A549 (cell line): Measurements from ENCODE around the gene MBOAT2. TPM values are rescaled to one million over a fixed set of nuclear protein-coding genes. Genes with fewer than 3 reads are reported as not detected.

ENCODE experiments used
- ATAC-seq, 2 experiments: fragments of 200-7000 bp in 1 of 2; fragments of >200 bp in 1 of 2; cut with Nextera tagmentation in 1 of 2; cut with Tn5 transposase in 1 of 2; 3 replicates each; pipeline versions ENCODE4 v1.8.0 to v1.9.1; 2018 to 2020; ENCODE audit warnings: mild to moderate bottlenecking in 1 of 2, moderate library complexity in 1 of 2
- CTCF ChIA-PET: fragments of 300-600 bp; sonication (Branson Sonifier 250); formaldehyde crosslinking; extraction: SDS; loops from one replicate; lab custom pipeline; 2021; ENCODE audit warnings: antibody characterized with exemption, inconsistent platforms; lab: Yijun Ruan, JAX
- POLR2A ChIA-PET: fragments of 350-600 bp; formaldehyde crosslinking; extraction: SDS; loops from one replicate; lab custom pipeline; 2021; ENCODE audit warnings: antibody characterized with exemption, inconsistent platforms; lab: Yijun Ruan, JAX
- DNase-seq, 2 experiments: peaks; one replicate each; pipeline versions ENCODE4 v3.0.0 to v3.0.0-alpha.2; 2011 to 2016; ENCODE audit warnings: low read depth in 1 of 2, low spot score in 1 of 2
- FAIRE-seq: peaks from 2 replicates; lab custom pipeline; 2011; peaks lifted over from hg19 to GRCh38; lab: Jason Lieb, UNC
- H3K27ac ChIP-seq, 2 experiments: fragments of >200 bp; sonication (Bioruptor Twin); formaldehyde crosslinking; 3 replicates each; pipeline ENCODE4 v1.5.1; 2016 to 2017
- H3K4me1 ChIP-seq: fragments of >200 bp; sonication (Bioruptor Twin); formaldehyde crosslinking; 3 replicates; pipeline ENCODE4 v1.6.1; 2016
- H3K4me2 ChIP-seq: fragments of >200 bp; sonication (Bioruptor Twin); formaldehyde crosslinking; 3 replicates; pipeline ENCODE4 v1.6.1; 2016
- H3K4me3 ChIP-seq: fragments of >200 bp; sonication (Bioruptor Twin); formaldehyde crosslinking; 3 replicates; pipeline ENCODE4 v1.5.1; 2016
- H3K9me3 ChIP-seq: fragments of >200 bp; sonication (Bioruptor Twin); formaldehyde crosslinking; 3 replicates; pipeline ENCODE4 v1.6.1; 2016
- BHLHE40 ChIP-seq: IDR thresholded peaks from 2 replicates; pipeline ENCODE4 v1.6.1; 2012; ENCODE audit warnings: low read depth, low read length, inconsistent platforms
- CBX2 ChIP-seq: fragments of 200-600 bp; sonication (generic); IDR thresholded peaks from 2 replicates; pipeline ENCODE4 v1.6.1; 2016; ENCODE audit warnings: low read depth, mild to moderate bottlenecking, borderline replicate concordance
- CBX8 ChIP-seq: fragments of 200-600 bp; sonication (generic); IDR thresholded peaks from 2 replicates; pipeline ENCODE4 v1.6.1; 2016
- EHF ChIP-seq: fragments of 250-450 bp; sonication (Bioruptor Pico); IDR thresholded peaks from 2 replicates; pipeline ENCODE4 v1.5.0; 2020; ENCODE audit warnings: mild to moderate bottlenecking
- EHMT2 ChIP-seq: fragments of 200-600 bp; sonication (generic); IDR thresholded peaks from 2 replicates; pipeline ENCODE4 v1.6.1; 2016; ENCODE audit warnings: antibody characterized with exemption, low read depth, mild to moderate bottlenecking, moderate library complexity
- GATA3 ChIP-seq: IDR thresholded peaks from 2 replicates; pipeline ENCODE4 v1.6.1; 2012; ENCODE audit warnings: borderline replicate concordance
- HEYL ChIP-seq: fragments of 250-450 bp; sonication (Bioruptor Pico); IDR thresholded peaks from 2 replicates; pipeline ENCODE4 v1.8.0; 2021; ENCODE audit warnings: mild to moderate bottlenecking, moderate library complexity
- HOXB5 ChIP-seq: fragments of 250-450 bp; sonication (Bioruptor Pico); IDR thresholded peaks from 2 replicates; pipeline ENCODE4 v1.5.0; 2020; ENCODE audit warnings: mild to moderate bottlenecking, moderate library complexity
- JUN ChIP-seq, 2 experiments: fragments of >200 bp; sonication (Bioruptor Twin); formaldehyde crosslinking; IDR thresholded peaks; 2 replicates in 1 of 2; 3 replicates in 1 of 2; pipeline ENCODE4 v1.6.1; 2016 to 2017
- KDM1A ChIP-seq: fragments of 200-600 bp; sonication (generic); IDR thresholded peaks from 2 replicates; pipeline ENCODE4 v1.6.1; 2016; ENCODE audit warnings: low read depth, mild to moderate bottlenecking
- KDM5A ChIP-seq: fragments of 200-600 bp; sonication (generic); IDR thresholded peaks from 2 replicates; pipeline ENCODE4 v1.6.1; 2016; ENCODE audit warnings: antibody characterized with exemption, mild to moderate bottlenecking
- NPAS2 ChIP-seq: fragments of 250-450 bp; sonication (Bioruptor Pico); IDR thresholded peaks from 2 replicates; pipeline ENCODE4 v1.8.0; 2022; ENCODE audit warnings: mild to moderate bottlenecking, moderate library complexity, borderline replicate concordance
- NR3C1 ChIP-seq: fragments of >200 bp; sonication (Bioruptor Twin); formaldehyde crosslinking; IDR thresholded peaks from 3 replicates; pipeline ENCODE4 v1.6.1; 2017
- POLR2AphosphoS2 ChIP-seq: conservative IDR thresholded peaks from 2 replicates; pipeline ENCODE4 v1.6.1; 2012; ENCODE audit warnings: low read length, improper control_type of control experiment, inconsistent platforms
- RCOR1 ChIP-seq: fragments of 150-350 bp; IDR thresholded peaks from 2 replicates; pipeline ENCODE4 v1.6.1; 2014; ENCODE audit warnings: antibody characterized with exemption, low read length, low read depth
- RFX5 ChIP-seq: fragments of 450-650 bp; IDR thresholded peaks from 2 replicates; pipeline ENCODE4 v1.7.1; 2014; ENCODE audit warnings: antibody characterized with exemption, mild to moderate bottlenecking, moderate library complexity
- RNF2 ChIP-seq: fragments of 200-600 bp; sonication (generic); IDR thresholded peaks from 2 replicates; pipeline ENCODE4 v1.6.1; 2016; ENCODE audit warnings: low read depth, mild to moderate bottlenecking, antibody characterized with exemption, moderate library complexity, borderline replicate concordance
- TP53 ChIP-seq: fragments of 250-450 bp; sonication (Bioruptor Pico); IDR thresholded peaks from 2 replicates; pipeline ENCODE4 v1.5.0; 2021; ENCODE audit warnings: mild to moderate bottlenecking, moderate library complexity
- ZFP36 ChIP-seq: fragments of 450-650 bp; IDR thresholded peaks from 2 replicates; pipeline ENCODE4 v1.6.1; 2014; ENCODE audit warnings: borderline replicate concordance; ENCODE audit not compliant: partially characterized antibody
- WGBS: methylation state at CpG from one replicate; pipeline ENCODE4 v1.1.6; 2017; ENCODE audit errors: missing lambda C conversion rate; 5-methylcytosine and 5-hydroxymethylcytosine counted together
- polyA plus RNA-seq, 4 experiments: library from polyadenylated mRNA; depleted of rRNA in 3 of 4; stranded (reverse); fragments of >200 nt; fragmentation: RNase III in 1 of 4; extraction: RNeasy Plus Mini Kit Qiagen cat#74134 plus additional on column Dnase treatment in 1 of 4; gene quantifications; 2 replicates in 3 of 4; 3 replicates in 1 of 4; pipeline ENCODE4 v1.2.3, GENCODE V29; 2011 to 2017
- TF ChIP-seq, protein P1 (sequence below): IDR thresholded peaks from 2 replicates; pipeline ENCODE4 v1.6.1; 2012; ENCODE audit warnings: low read depth, borderline replicate concordance
- TF ChIP-seq, protein P2 (sequence below): fragments of 250-450 bp; sonication (Bioruptor Pico); IDR thresholded peaks from 2 replicates; pipeline ENCODE4 v1.5.0; 2020; ENCODE audit warnings: low read depth, mild to moderate bottlenecking, moderate library complexity
- TF ChIP-seq, protein P3 (sequence below): fragments of 150-350 bp; IDR thresholded peaks from 2 replicates; pipeline ENCODE4 v1.6.1; 2014; ENCODE audit warnings: low read depth, mild to moderate bottlenecking, low read length
- TF ChIP-seq, protein P4 (sequence below): fragments of 450-650 bp; IDR thresholded peaks from 2 replicates; pipeline ENCODE4 v1.6.1; 2014; ENCODE audit warnings: antibody characterized with exemption

The MBOAT2 gene
- polyA plus RNA-seq, 2 of the 4 experiments (the other 2 are of a cell fraction), result 33.1 to 33.3 TPM

DNA sequence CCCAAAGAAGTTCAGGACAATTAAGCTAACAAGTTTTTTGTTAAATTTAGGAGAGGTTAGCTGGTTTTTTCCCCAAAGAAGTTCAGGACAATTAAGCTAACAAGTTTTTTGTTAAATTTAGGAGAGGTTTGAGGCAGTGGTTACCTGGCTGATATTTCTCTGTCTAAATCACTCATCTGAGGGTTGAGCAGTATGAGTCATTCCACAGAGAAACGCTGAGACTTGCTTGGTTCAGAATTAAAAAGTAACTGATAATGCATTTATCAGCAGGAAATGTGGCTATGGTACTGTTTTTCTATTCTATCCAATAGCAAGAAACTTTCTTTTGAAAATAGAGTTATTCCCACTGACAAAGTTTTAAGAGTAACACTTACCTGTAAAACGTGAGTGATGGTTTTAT lies 143.2 kb downstream of the MBOAT2 start (continued):
- TF ChIP-seq NPAS2 (no peak), TP53 (CRISPR knock-in tag) (no peak), EHMT2 (no peak)
- TF ChIP-seq, protein P1, sequence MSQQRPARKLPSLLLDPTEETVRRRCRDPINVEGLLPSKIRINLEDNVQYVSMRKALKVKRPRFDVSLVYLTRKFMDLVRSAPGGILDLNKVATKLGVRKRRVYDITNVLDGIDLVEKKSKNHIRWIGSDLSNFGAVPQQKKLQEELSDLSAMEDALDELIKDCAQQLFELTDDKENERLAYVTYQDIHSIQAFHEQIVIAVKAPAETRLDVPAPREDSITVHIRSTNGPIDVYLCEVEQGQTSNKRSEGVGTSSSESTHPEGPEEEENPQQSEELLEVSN, result no peak
- TF ChIP-seq, protein P2, sequence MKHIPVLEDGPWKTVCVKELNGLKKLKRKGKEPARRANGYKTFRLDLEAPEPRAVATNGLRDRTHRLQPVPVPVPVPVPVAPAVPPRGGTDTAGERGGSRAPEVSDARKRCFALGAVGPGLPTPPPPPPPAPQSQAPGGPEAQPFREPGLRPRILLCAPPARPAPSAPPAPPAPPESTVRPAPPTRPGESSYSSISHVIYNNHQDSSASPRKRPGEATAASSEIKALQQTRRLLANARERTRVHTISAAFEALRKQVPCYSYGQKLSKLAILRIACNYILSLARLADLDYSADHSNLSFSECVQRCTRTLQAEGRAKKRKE (CRISPR knock-in tag), result no peak
- TF ChIP-seq, protein P3, sequence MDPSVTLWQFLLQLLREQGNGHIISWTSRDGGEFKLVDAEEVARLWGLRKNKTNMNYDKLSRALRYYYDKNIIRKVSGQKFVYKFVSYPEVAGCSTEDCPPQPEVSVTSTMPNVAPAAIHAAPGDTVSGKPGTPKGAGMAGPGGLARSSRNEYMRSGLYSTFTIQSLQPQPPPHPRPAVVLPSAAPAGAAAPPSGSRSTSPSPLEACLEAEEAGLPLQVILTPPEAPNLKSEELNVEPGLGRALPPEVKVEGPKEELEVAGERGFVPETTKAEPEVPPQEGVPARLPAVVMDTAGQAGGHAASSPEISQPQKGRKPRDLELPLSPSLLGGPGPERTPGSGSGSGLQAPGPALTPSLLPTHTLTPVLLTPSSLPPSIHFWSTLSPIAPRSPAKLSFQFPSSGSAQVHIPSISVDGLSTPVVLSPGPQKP, result no peak

DNA sequence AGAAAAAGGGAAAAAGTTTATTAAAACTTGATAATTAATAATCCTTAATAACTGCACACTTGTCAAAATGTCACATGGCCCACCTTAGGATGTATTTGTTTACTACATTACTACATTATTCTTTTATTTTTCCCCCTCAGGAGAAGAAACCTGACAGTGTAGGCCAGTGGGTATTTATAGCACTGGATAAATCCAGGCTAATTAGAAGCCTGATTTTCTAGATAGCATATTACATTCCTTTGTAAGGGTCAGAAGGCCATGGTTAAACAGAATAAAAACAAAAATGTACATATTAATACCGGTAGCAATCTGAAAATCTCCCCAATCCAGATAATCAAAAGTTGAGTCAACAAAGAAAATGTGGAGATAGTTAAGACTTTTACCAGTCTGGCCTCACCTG lies 144.6 kb downstream of the MBOAT2 start:
- H3K4me1 ChIP-seq, result no peaks in the 10 kb centered on the region
- H3K4me3 ChIP-seq, result no peak overlapping the region
- TF ChIP-seq BHLHE40 (no peak), RFX5 (no peak), EHF (no peak)
- TF ChIP-seq, protein P3, result no peak
- TF ChIP-seq, all 56 proteins: peak for 0
- FAIRE-seq (no peak), ATAC-seq (no peak), DNase-seq (no peak)
- POLR2A ChIA-PET, result no interaction called here
- no peaks in the 10 kb centered on the region for H3K9me3 ChIP-seq
- no peak overlapping the region for H3K4me2 ChIP-seq
- WGBS, result 95% methylated on average over 1 of the region's 1 CpG
- no peak overlapping the region for H3K27ac ChIP-seq
- CTCF ChIA-PET, result interaction anchor here (1.2 to 1.4 kb wide), 2 partner anchors 14 to 44 kb away, joined by 4 read pairs; no protein-coding TSS in a partner anchor

DNA sequence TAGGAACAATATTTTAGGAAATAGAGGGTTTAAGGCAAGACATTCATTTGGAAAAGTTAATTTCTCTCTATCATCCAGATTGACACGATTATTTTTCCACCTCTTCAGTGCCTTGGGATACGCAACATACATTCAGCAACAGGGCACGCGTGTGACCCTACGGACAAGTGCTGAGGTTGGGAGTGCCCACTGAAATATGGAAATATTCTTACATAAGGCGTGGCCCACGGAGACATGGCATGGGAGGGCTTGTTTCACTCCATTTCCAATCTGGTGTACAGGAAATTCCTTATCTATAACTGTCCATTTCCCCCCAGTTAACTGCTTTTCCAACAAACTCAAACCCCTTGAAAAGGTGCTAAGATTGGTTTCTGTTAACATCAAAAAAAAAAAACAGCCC lies 145.2 kb downstream of the MBOAT2 start:
- TF ChIP-seq GATA3 (no peak), RNF2 (no peak), ZFP36 (no peak), EHMT2 (no peak), POLR2AphosphoS2 (no peak), CBX2 (no peak), KDM1A (no peak), CBX8 (no peak), KDM5A (no peak), JUN (IDR thresholded peaks at IDR 0.05) (no peak), HEYL (no peak), NR3C1 (no peak), RCOR1 (no peak), HOXB5 (no peak)
- TF ChIP-seq, protein P4, sequence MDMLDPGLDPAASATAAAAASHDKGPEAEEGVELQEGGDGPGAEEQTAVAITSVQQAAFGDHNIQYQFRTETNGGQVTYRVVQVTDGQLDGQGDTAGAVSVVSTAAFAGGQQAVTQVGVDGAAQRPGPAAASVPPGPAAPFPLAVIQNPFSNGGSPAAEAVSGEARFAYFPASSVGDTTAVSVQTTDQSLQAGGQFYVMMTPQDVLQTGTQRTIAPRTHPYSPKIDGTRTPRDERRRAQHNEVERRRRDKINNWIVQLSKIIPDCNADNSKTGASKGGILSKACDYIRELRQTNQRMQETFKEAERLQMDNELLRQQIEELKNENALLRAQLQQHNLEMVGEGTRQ, result no peak
- no peak for FAIRE-seq
- H3K27ac ChIP-seq, result no peak overlapping the region
- POLR2A ChIA-PET, result no interaction called here
- no peaks in the 10 kb centered on the region for H3K4me1 ChIP-seq
- H3K9me3 ChIP-seq, result no peaks in the 10 kb centered on the region
- no peak for DNase-seq
- H3K4me3 ChIP-seq, result no peak overlapping the region
- CTCF ChIA-PET, result interaction anchor here (1.2 to 1.4 kb wide), 2 partner anchors 15 to 44 kb away, joined by 4 read pairs; no protein-coding TSS in a partner anchor
- no peak for ATAC-seq
- WGBS, result 90% methylated on average over 7 of the region's 7 CpGs
- no peak overlapping the region for H3K4me2 ChIP-seq
